SK-N-DZ (cell line): ENCODE data around the gene COL12A1.

Source experiments
- DNase-seq: peaks from one replicate; pipeline ENCODE4 v3.0.0-alpha.2; 2015; ENCODE audit warnings: low spot score

COL12A1 gene

GRCh38 chr6:75044846-75045245 is 161.0 kb downstream of the COL12A1 start:
- no peak for DNase-seq

- DNase-seq, result no peak
These were observed 164.5 kb downstream of the COL12A1 start for GRCh38 chr6:75041381-75041780.
